ENCODE measurements around the gene KDR. TPM values are rescaled to one million over a fixed set of nuclear protein-coding genes. Genes with fewer than 3 reads are reported as not detected.

The KDR gene
- total and polyA plus RNA-seq, 9 donors: 6.0 to 36.4 (median 13.9) TPM

GRCh38 chr4:55157559-55158277 is 32.3 kb upstream of the KDR start:
- TF ChIP-seq POLR2A (IDR thresholded peaks at IDR 0.05): no peak
- no peak for TF ChIP-seq CTCF (IDR thresholded peaks at IDR 0.05)
- no peak for TF ChIP-seq EP300 (IDR thresholded peaks at IDR 0.05)
- intact Hi-C loops (cut with DNase I): no loop called here
- no peak for DNase-seq
- H3K36me3 ChIP-seq: no peaks in the 10 kb centered on the region
- WGBS, 3 donors: 15 to 44% (median 24%) methylated on average over 45 of the region's 45 CpGs
- H3K27ac ChIP-seq: no peak overlapping the region
- H3K9me3 ChIP-seq: no peaks in the 10 kb centered on the region
- peaks cover 1% of the 10 kb centered on the region for H3K4me1 ChIP-seq (ENCODE audit: insufficient read depth)
- H3K27me3 ChIP-seq: no peaks in the 10 kb centered on the region
- peak overlapping the region; percentile 5 for H3K4me3 ChIP-seq

- peaks cover 1% of the 10 kb centered on the region for H3K4me1 ChIP-seq (ENCODE audit: insufficient read depth)
- no peak for TF ChIP-seq CTCF (IDR thresholded peaks at IDR 0.05)
- TF ChIP-seq POLR2A (IDR thresholded peaks at IDR 0.05): no peak
- TF ChIP-seq EP300 (IDR thresholded peaks at IDR 0.05): no peak
- no peak overlapping the region for H3K4me3 ChIP-seq
- H3K27ac ChIP-seq: no peak overlapping the region
- no peaks in the 10 kb centered on the region for H3K36me3 ChIP-seq
- no peaks in the 10 kb centered on the region for H3K9me3 ChIP-seq
- intact Hi-C loops (cut with DNase I): no loop called here
- WGBS, 3 donors: 94 to 100% (median 97%) methylated on average over 1 of the region's 1 CpG
- H3K27me3 ChIP-seq: no peaks in the 10 kb centered on the region
- no peak for DNase-seq
Observed at GRCh38 chr4:55154933-55155332, 29.5 kb upstream of the KDR start.

GRCh38 chr4:55154290-55154880 is 29.0 kb upstream of the KDR start:
- Histone ChIP-seq H3K27ac (no peak overlapping the region), H3K36me3 (no peaks in the 10 kb centered on the region), H3K4me3 (no peak overlapping the region), H3K27me3 (no peaks in the 10 kb centered on the region), H3K9me3 (no peaks in the 10 kb centered on the region), H3K4me1 (ENCODE audit: insufficient read depth) (peaks cover 1% of the 10 kb centered on the region)
- no peak for DNase-seq
- 40 to 59% (median 46%) methylated on average over 5 of the region's 5 CpGs for WGBS, 3 donors
- TF ChIP-seq CTCF (IDR thresholded peaks at IDR 0.05) (no peak), POLR2A (IDR thresholded peaks at IDR 0.05) (no peak), EP300 (IDR thresholded peaks at IDR 0.05) (no peak)
- intact Hi-C loops (cut with DNase I): no loop called here

GRCh38 chr4:55143858-55144257 is 18.5 kb upstream of the KDR start:
- no peaks in the 10 kb centered on the region for H3K36me3 ChIP-seq
- DNase-seq: no peak
- no peaks in the 10 kb centered on the region for H3K9me3 ChIP-seq
- no peaks in the 10 kb centered on the region for H3K4me1 ChIP-seq (ENCODE audit: insufficient read depth)
- intact Hi-C loops (cut with DNase I): no loop called here
- 45 to 79% (median 49%) methylated on average over 2 of the region's 2 CpGs for WGBS, 3 donors
- no peak overlapping the region for H3K4me3 ChIP-seq
- H3K27ac ChIP-seq: no peak overlapping the region
- no peak for TF ChIP-seq CTCF (IDR thresholded peaks at IDR 0.05)
- TF ChIP-seq EP300 (IDR thresholded peaks at IDR 0.05): no peak
- no peak for TF ChIP-seq POLR2A (IDR thresholded peaks at IDR 0.05)
- H3K27me3 ChIP-seq: no peaks in the 10 kb centered on the region

Data from ovary (tissue), 9 donors.